GM19452 (cell line): ENCODE measurements around the gene RGS3.

ENCODE experiments used
- ATAC-seq: cut with Tn5 transposase; IDR thresholded peaks from one replicate; pipeline ENCODE4 v1.9.1; 2021; ENCODE audit not compliant: unreplicated experiment

The RGS3 gene

GRCh38 chr9:113582698-113583200 lies 119.2 kb downstream of the RGS3 start:
- no peak for ATAC-seq

GRCh38 chr9:113583511-113584427 lies 120.2 kb downstream of the RGS3 start:
- no peak for ATAC-seq

GRCh38 chr9:113584428-113585084 lies 121.0 kb downstream of the RGS3 start:
- no peak for ATAC-seq

- no peak for ATAC-seq
These were observed 121.5 kb downstream of the RGS3 start for GRCh38 chr9:113585085-113585442.

GRCh38 chr9:113585555-113585954 lies 122.0 kb downstream of the RGS3 start:
- no peak for ATAC-seq

GRCh38 chr9:113587471-113588031 lies 124.0 kb downstream of the RGS3 start:
- ATAC-seq, result no peak

GRCh38 chr9:113588242-113588810 lies 124.8 kb downstream of the RGS3 start:
- no peak for ATAC-seq

GRCh38 chr9:113588936-113589335 lies 125.4 kb downstream of the RGS3 start:
- ATAC-seq, result no peak

GRCh38 chr9:113589407-113589806 lies 125.9 kb downstream of the RGS3 start:
- ATAC-seq, result no peak

- ATAC-seq, result no peak
These were observed 126.4 kb downstream of the RGS3 start for GRCh38 chr9:113589890-113590289.

- ATAC-seq, result no peak
These were observed 126.9 kb downstream of the RGS3 start for GRCh38 chr9:113590389-113590788.

GRCh38 chr9:113590991-113591898 lies 127.7 kb downstream of the RGS3 start:
- peak; percentile 51 for ATAC-seq

- no peak for ATAC-seq
These were observed 128.5 kb downstream of the RGS3 start for GRCh38 chr9:113591899-113592625.

GRCh38 chr9:113592876-113593575 lies 129.5 kb downstream of the RGS3 start:
- ATAC-seq, result peak; percentile 27

- peak; percentile 62 for ATAC-seq
These were observed 130.3 kb downstream of the RGS3 start for GRCh38 chr9:113593682-113594281.

GRCh38 chr9:113594484-113595299 lies 131.2 kb downstream of the RGS3 start:
- ATAC-seq, result no peak

- no peak for ATAC-seq
These were observed 133.2 kb downstream of the RGS3 start for GRCh38 chr9:113596616-113597320.
